ENCODE measurements around the gene XYLB.

XYLB gene

GRCh38 chr3:38331257-38332022 is 15.1 kb upstream of the XYLB start:
- no peak for TF ChIP-seq CTCF (IDR thresholded peaks at IDR 0.05; ENCODE audit: insufficient read depth, low read length, poor library complexity, severe bottlenecking)
- Histone ChIP-seq H3K27me3 (replicated peaks; ENCODE audit: control insufficient read depth, insufficient read depth, low read length) (no peaks in the 10 kb centered on the region), H3K4me3 (replicated peaks; ENCODE audit: low read depth, low read length) (no peak overlapping the region), H3K36me3 (ENCODE audit: control insufficient read depth, insufficient read depth, low read length) (no peaks in the 10 kb centered on the region)
- no peak for DNase-seq (ENCODE audit: extremely low read depth, insufficient read length)

- Histone ChIP-seq H3K27me3 (replicated peaks; ENCODE audit: control insufficient read depth, insufficient read depth, low read length) (no peaks in the 10 kb centered on the region), H3K4me3 (replicated peaks; ENCODE audit: low read depth, low read length) (no peak overlapping the region), H3K36me3 (ENCODE audit: control insufficient read depth, insufficient read depth, low read length) (no peaks in the 10 kb centered on the region)
- no peak for DNase-seq (ENCODE audit: extremely low read depth, insufficient read length)
- TF ChIP-seq CTCF (IDR thresholded peaks at IDR 0.05; ENCODE audit: insufficient read depth, low read length, poor library complexity, severe bottlenecking) = no peak
Observed at GRCh38 chr3:38332201-38332600, 14.4 kb upstream of the XYLB start.

DNA sequence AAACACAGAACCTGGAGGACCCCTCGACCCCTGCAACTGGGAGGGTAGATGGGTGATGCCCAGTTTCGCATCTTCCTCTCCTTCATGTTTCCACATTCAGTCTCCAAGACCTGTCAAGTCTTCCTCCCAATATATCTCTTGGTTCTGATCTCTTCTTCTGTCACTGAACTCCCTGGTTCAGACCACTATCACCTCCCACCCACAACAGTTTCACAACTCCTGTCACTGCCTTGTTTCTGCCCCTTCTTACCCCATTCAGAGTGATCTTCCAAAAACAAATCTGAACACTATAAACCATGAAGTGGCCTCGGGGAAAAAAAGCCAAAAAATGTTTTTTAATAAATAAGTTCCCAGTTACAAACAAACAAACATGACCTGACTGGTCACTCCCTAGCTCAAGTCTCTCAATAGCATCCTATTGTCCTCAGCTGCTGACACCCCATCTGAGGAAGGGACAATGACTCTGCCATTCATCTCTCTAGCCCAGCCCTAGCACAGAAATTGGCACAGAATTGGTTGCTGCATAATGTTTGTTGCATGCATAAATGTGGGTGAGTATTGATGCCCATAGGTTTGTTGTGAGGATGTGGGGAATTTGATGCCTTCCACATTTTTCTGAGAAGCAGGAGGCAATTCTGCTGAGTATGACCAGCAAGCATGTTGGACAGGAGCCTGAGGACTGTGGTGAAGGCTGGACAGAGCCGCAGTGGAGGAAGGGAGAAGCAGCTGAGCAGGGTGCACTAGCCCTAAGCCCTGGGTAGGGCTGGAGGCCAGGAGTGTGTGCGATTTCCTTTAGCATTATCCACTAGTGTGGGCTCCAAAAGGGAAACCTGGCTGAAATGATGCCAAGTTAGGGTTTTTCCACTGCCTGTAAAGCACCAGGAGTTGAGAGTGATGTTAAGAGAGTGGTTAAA is 12.2 kb upstream of the XYLB start:
- TF ChIP-seq CTCF (IDR thresholded peaks at IDR 0.05; ENCODE audit: insufficient read depth, low read length, poor library complexity, severe bottlenecking) = no peak
- H3K4me3 ChIP-seq (replicated peaks; ENCODE audit: low read depth, low read length) = no peak overlapping the region
- no peak for DNase-seq (ENCODE audit: extremely low read depth, insufficient read length)
- H3K36me3 ChIP-seq (ENCODE audit: control insufficient read depth, insufficient read depth, low read length) = no peaks in the 10 kb centered on the region
- H3K27me3 ChIP-seq (replicated peaks; ENCODE audit: control insufficient read depth, insufficient read depth, low read length) = no peaks in the 10 kb centered on the region

DNA sequence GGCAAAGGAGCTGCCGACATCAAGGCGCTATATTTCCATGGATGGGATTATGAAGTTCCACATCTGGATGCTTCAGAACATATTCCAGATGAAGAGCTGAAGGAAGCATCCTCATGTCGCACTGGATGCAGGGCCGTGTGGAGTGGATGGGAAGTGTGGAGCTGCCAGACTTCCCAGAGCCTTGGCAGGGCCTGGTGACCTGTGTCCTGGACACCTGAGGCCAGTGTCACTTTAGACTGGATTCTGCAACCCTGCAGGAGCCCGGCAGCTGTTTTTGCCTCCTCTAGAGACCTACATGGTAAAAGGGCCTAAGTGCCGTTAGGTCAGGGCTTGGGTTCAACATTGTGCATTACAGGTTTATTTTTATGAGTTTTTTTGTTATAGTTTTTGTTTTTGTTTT is 11.3 kb upstream of the XYLB start:
- H3K36me3 ChIP-seq (ENCODE audit: control insufficient read depth, insufficient read depth, low read length) = no peaks in the 10 kb centered on the region
- no peak for DNase-seq (ENCODE audit: extremely low read depth, insufficient read length)
- no peak overlapping the region for H3K4me3 ChIP-seq (replicated peaks; ENCODE audit: low read depth, low read length)
- TF ChIP-seq CTCF (IDR thresholded peaks at IDR 0.05; ENCODE audit: insufficient read depth, low read length, poor library complexity, severe bottlenecking) = no peak
- no peaks in the 10 kb centered on the region for H3K27me3 ChIP-seq (replicated peaks; ENCODE audit: control insufficient read depth, insufficient read depth, low read length)

GRCh38 chr3:38337703-38338102 is 8.9 kb upstream of the XYLB start:
- H3K36me3 ChIP-seq (ENCODE audit: control insufficient read depth, insufficient read depth, low read length) = no peaks in the 10 kb centered on the region
- H3K27me3 ChIP-seq (replicated peaks; ENCODE audit: control insufficient read depth, insufficient read depth, low read length) = no peaks in the 10 kb centered on the region
- no peak for TF ChIP-seq CTCF (IDR thresholded peaks at IDR 0.05; ENCODE audit: insufficient read depth, low read length, poor library complexity, severe bottlenecking)
- no peak overlapping the region for H3K4me3 ChIP-seq (replicated peaks; ENCODE audit: low read depth, low read length)
- no peak for DNase-seq (ENCODE audit: extremely low read depth, insufficient read length)
